Measurements from ENCODE around the gene MEOX2.

GRCh38 chr7:15620491-15621185, 65.8 kb downstream of the MEOX2 start:
- TF ChIP-seq YY1 (IDR thresholded peaks at IDR 0.05; ENCODE audit: low read depth) (no peak), POLR2AphosphoS5 (IDR thresholded peaks at IDR 0.05; ENCODE audit: low read depth, low read length) (no peak), JUND (IDR thresholded peaks at IDR 0.05) (no peak), CTCF (IDR thresholded peaks at IDR 0.05) (no peak)

Measured in SK-N-SH (cell line).